8988T (cell line): ENCODE measurements around the gene RELCH.

Source experiments
- DNase-seq: peaks from one replicate; pipeline ENCODE4 v3.0.0; 2011

The RELCH gene

GRCh38 chr18:62340996-62341395 is 153.9 kb downstream of the RELCH start:
- no peak for DNase-seq

DNA sequence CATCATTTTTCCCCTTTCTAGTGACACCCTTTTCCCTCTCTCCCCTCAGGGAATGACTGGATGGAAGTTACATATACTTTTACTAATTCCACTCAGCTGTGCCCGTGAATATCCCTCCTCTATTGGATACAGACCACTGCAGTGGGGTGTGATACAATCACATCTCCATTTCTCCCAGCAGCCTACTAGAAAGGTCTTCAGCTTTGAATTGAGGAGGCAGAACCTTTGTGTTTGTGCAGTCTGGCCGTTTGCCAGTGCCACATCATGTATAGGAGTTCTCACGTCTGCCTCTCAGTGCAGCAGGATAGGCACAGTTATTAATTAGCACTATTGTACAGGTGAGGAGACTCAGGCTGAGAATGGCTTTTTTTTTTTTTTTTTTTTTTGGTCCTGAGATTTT is 154.4 kb downstream of the RELCH start:
- no peak for DNase-seq

DNA sequence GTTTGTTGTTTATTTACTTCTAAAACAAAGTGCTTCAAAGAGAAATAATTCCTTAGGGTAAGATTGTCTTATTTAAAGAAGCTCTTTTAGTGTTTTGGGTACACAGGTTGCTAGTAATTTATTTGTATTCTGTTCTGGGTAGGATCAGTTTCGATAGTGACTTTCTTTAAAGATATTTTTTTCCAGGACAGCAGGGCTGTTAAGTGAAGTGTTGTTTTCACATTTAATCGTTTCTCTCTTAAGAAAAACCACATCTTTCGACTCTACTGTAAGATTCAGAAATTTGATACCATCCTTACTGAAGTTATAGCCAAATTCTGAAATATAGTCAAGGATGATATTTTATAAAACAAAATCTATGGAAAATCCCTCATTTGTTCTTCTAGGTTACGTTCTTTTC is 155.8 kb downstream of the RELCH start:
- DNase-seq = no peak

- no peak for DNase-seq
These were observed 156.3 kb downstream of the RELCH start for GRCh38 chr18:62343316-62343715.

- no peak for DNase-seq
These were observed 158.9 kb downstream of the RELCH start for GRCh38 chr18:62345909-62346308.

GRCh38 chr18:62346333-62347088 is 159.5 kb downstream of the RELCH start:
- DNase-seq = no peak

DNA sequence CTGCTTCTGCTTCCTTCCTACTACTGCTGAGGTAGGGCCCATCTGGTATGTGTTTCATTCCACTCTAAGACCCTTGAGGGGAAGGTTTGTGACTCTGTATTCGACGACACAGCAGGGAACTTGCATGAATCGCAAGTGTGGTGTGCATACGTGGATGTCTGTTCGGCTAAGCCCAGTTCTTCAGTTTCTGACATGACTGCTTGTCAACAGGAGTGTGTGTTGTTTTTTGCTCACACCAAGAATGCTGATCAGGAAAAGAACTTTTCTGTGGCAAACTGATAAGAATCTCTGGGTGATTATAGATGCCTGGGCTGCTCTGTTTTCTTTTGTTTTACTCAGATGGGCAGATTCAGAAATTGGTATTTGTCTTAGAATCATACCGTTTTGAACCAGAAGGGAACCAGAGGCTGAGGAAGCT is 160.0 kb downstream of the RELCH start:
- DNase-seq = no peak

- no peak for DNase-seq
These were observed 161.4 kb downstream of the RELCH start for GRCh38 chr18:62348474-62348873.

GRCh38 chr18:62353170-62353569 is 166.1 kb downstream of the RELCH start:
- DNase-seq = no peak

DNA sequence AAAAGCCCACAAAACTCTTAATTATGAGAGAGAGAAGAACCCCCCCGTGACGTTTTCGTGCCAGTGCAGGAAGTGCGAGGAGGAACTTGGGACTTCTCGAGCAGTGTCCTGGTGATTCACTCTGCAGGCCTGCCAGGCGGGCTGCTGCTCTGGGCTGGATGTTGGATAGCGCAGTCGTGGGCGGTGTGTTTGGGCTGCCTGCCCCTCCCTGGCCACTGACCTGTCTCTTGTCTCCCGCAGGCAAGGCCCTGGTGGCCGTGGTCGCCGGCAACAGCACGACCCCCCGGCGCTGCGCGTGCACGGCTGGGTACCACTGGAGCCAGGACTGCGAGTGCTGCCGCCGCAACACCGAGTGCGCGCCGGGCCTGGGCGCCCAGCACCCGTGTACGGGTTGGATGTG is 167.1 kb downstream of the RELCH start:
- no peak for DNase-seq

- DNase-seq = no peak
These were observed 170.1 kb downstream of the RELCH start for GRCh38 chr18:62357079-62357719.
